HEK293 (cell line): ENCODE measurements around the gene UPF2.

Experiments
- CTCF ChIA-PET: fragments of 350-600 bp; formaldehyde crosslinking; extraction: SDS; loops from one replicate; lab custom pipeline; 2021; ENCODE audit warnings: antibody characterized with exemption; lab: Yijun Ruan, JAX
- POLR2A ChIA-PET: fragments of 300-600 bp; formaldehyde crosslinking; extraction: SDS; loops from one replicate; lab custom pipeline; 2020; ENCODE audit warnings: antibody characterized with exemption, inconsistent platforms; lab: Yijun Ruan, JAX
- H3K27ac ChIP-seq: fragments of 200-500 bp; sonication (Bioruptor generic); 2 replicates; pipeline ENCODE4 v1.5.1; 2014; ENCODE audit warnings: low read depth, low read length, control low read depth, inconsistent platforms; ENCODE audit errors: extremely low read depth
- H3K36me3 ChIP-seq, 2 experiments: fragments of 200-500 bp in 1 of 2; sonication (Bioruptor generic) in 1 of 2; 1 replicate in 1 of 2; 2 replicates in 1 of 2; pipeline ENCODE4 v1.5.1; 2014 to 2017; ENCODE audit warnings: inconsistent platforms in 2 of 2, low read length in 2 of 2; ENCODE audit not compliant: control insufficient read depth in 2 of 2, insufficient read depth in 1 of 2
- H3K4me1 ChIP-seq: fragments of 200-500 bp; sonication (Bioruptor generic); 2 replicates; pipeline ENCODE4 v1.5.1; 2014; ENCODE audit warnings: mild to moderate bottlenecking, low read length, inconsistent platforms; ENCODE audit not compliant: control insufficient read depth, insufficient read depth
- H3K4me3 ChIP-seq: 2 replicates; pipeline ENCODE4 v1.5.1; 2011; ENCODE audit warnings: low read depth, mild to moderate bottlenecking, control low read depth, low read length, moderate library complexity
- H3K9me3 ChIP-seq: fragments of 200-500 bp; sonication (Bioruptor generic); 2 replicates; pipeline ENCODE4 v1.5.1; 2014; ENCODE audit warnings: low read depth, low read length, inconsistent platforms; ENCODE audit not compliant: control insufficient read depth, insufficient read depth
- EGR2 ChIP-seq: fragments of 450-650 bp; formaldehyde crosslinking; IDR thresholded peaks from 2 replicates; pipeline ENCODE4 v1.5.1; 2016; ENCODE audit warnings: low read depth, missing biosample characterization, missing genetic modification characterization
- KLF16 ChIP-seq: fragments of 450-650 bp; formaldehyde crosslinking; IDR thresholded peaks from 2 replicates; pipeline ENCODE4 v1.5.1; 2017; ENCODE audit warnings: missing biosample characterization, missing genetic modification characterization
- PRDM10 ChIP-seq: fragments of 450-650 bp; formaldehyde crosslinking; IDR thresholded peaks from 2 replicates; pipeline ENCODE4 v1.5.1; 2016; ENCODE audit warnings: missing biosample characterization, missing genetic modification characterization
- TCF7L2 ChIP-seq: IDR thresholded peaks from 2 replicates; pipeline ENCODE4 v1.6.1; 2011; ENCODE audit warnings: low read depth, mild to moderate bottlenecking, inconsistent platforms, low read length, moderate library complexity, borderline replicate concordance
- ZBTB17 ChIP-seq: fragments of 450-650 bp; formaldehyde crosslinking; IDR thresholded peaks from 2 replicates; pipeline ENCODE4 v1.5.1; 2016; ENCODE audit warnings: missing biosample characterization, missing genetic modification characterization
- ZNF174 ChIP-seq: fragments of 450-650 bp; formaldehyde crosslinking; IDR thresholded peaks from 2 replicates; pipeline ENCODE4 v1.5.0; 2017; ENCODE audit warnings: missing biosample characterization, mild to moderate bottlenecking, missing genetic modification characterization
- ZNF202 ChIP-seq: fragments of 450-650 bp; formaldehyde crosslinking; IDR thresholded peaks from 2 replicates; pipeline ENCODE4 v1.5.1; 2016; ENCODE audit warnings: missing biosample characterization, missing genetic modification characterization, borderline replicate concordance
- ZNF239 ChIP-seq: fragments of 450-650 bp; formaldehyde crosslinking; IDR thresholded peaks from 2 replicates; pipeline ENCODE4 v1.5.1; 2016; ENCODE audit warnings: missing biosample characterization, missing genetic modification characterization
- ZNF341 ChIP-seq: fragments of 450-650 bp; formaldehyde crosslinking; IDR thresholded peaks from 2 replicates; pipeline ENCODE4; 2016; ENCODE audit warnings: low read depth, missing biosample characterization, missing genetic modification characterization
- ZNF518A ChIP-seq: fragments of 450-650 bp; formaldehyde crosslinking; conservative IDR thresholded peaks from 2 replicates; pipeline ENCODE4 v1.5.1; 2016; ENCODE audit warnings: low read depth, missing biosample characterization, missing genetic modification characterization
- ZNF529 ChIP-seq: fragments of 450-650 bp; formaldehyde crosslinking; IDR thresholded peaks from 2 replicates; pipeline ENCODE4 v1.5.1; 2017; ENCODE audit warnings: missing genetic modification characterization, missing biosample characterization; ENCODE audit not compliant: insufficient replicate concordance
- ZNF560 ChIP-seq: fragments of 450-650 bp; formaldehyde crosslinking; IDR thresholded peaks from 2 replicates; pipeline ENCODE4 v1.5.1; 2017; ENCODE audit warnings: missing biosample characterization, missing genetic modification characterization, borderline replicate concordance
- ZNF580 ChIP-seq: fragments of 450-650 bp; formaldehyde crosslinking; IDR thresholded peaks from 2 replicates; pipeline ENCODE4 v1.5.1; 2016; ENCODE audit warnings: missing biosample characterization, missing genetic modification characterization
- ZNF670 ChIP-seq: fragments of 450-650 bp; formaldehyde crosslinking; IDR thresholded peaks from 2 replicates; pipeline ENCODE4 v1.5.1; 2016; ENCODE audit warnings: missing biosample characterization, missing genetic modification characterization, low read depth
- TF ChIP-seq, protein P1 (sequence below): fragments of 450-650 bp; formaldehyde crosslinking; IDR thresholded peaks from 2 replicates; pipeline ENCODE4 v1.5.1; 2016; ENCODE audit warnings: missing biosample characterization, missing genetic modification characterization
- TF ChIP-seq, protein P2 (sequence below): IDR thresholded peaks from 2 replicates; pipeline ENCODE4 v1.6.1; 2011; ENCODE audit warnings: mild to moderate bottlenecking, low read depth, low read length, borderline replicate concordance

UPF2 gene

DNA sequence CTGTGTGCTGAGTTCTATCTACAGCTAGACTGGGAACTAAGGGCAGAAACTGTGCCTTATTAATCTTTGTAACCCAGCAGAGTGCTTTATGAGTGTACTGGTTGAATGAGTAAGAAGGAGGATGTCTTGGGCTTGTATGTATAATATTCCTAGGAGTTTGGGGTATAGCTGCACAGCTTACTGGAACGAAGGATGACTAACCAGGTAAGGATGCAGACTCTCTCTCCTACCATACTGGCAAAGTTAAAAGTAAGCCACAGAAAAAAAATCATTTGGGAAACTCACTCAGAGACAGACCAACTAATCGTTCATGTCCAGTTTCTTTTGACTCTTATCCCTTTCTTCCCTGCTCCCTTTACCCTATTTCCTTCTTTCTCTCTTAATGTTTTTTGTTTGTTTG lies 24.7 kb upstream of the UPF2 start:
- H3K4me1 ChIP-seq: no peaks in the 10 kb centered on the region
- H3K27ac ChIP-seq: no peak overlapping the region
- no peaks in the 10 kb centered on the region for H3K9me3 ChIP-seq
- TF ChIP-seq ZNF580 (tag by site-specific recombination) (no peak), ZBTB17 (0 out of 2 replicates have a peak, but pooled peaks have one; percentile 14)
- TF ChIP-seq, protein P1, sequence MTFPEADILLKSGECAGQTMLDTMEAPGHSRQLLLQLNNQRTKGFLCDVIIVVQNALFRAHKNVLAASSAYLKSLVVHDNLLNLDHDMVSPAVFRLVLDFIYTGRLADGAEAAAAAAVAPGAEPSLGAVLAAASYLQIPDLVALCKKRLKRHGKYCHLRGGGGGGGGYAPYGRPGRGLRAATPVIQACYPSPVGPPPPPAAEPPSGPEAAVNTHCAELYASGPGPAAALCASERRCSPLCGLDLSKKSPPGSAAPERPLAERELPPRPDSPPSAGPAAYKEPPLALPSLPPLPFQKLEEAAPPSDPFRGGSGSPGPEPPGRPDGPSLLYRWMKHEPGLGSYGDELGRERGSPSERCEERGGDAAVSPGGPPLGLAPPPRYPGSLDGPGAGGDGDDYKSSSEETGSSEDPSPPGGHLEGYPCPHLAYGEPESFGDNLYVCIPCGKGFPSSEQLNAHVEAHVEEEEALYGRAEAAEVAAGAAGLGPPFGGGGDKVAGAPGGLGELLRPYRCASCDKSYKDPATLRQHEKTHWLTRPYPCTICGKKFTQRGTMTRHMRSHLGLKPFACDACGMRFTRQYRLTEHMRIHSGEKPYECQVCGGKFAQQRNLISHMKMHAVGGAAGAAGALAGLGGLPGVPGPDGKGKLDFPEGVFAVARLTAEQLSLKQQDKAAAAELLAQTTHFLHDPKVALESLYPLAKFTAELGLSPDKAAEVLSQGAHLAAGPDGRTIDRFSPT (tag by site-specific recombination): no peak
- ChIA-PET CTCF (interaction anchor here (0.7 kb wide), 1 partner anchor 37 kb away, joined by 3 read pairs; no protein-coding TSS in a partner anchor), POLR2A (interaction anchor here (5.2 kb wide), 1 partner anchor 25 kb away, joined by 40 read pairs; the partner anchor contains the start of gene UPF2)
- H3K4me3 ChIP-seq: no peak overlapping the region
- H3K36me3 ChIP-seq: peaks cover 0 to 3% of the 10 kb centered on the region in 2 experiments; a peak in 1 of 3 replicates

DNA sequence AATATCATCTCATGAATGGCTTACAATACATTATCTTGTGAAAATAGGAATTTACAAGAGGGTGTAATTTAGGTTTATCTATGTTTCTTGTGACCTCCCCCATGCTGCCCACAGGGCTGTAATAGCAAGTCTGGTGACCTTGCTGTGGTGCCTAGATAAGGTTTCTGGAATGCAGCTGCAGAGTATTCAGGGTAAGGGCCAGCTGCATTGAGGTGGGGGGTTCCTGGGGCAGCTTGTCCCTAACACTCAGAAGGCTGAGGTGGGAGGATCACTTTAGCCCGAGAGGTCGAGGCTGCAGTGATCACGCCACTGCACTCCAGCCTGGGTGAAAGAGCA lies 20.8 kb upstream of the UPF2 start:
- H3K9me3 ChIP-seq: no peaks in the 10 kb centered on the region
- ChIA-PET CTCF (no interaction called here), POLR2A (interaction anchor here (1.0 kb wide), 1 partner anchor 20 kb away, joined by 3 read pairs; the partner anchor contains the start of gene UPF2)
- no peaks in the 10 kb centered on the region for H3K4me1 ChIP-seq
- no peaks in the 10 kb centered on the region for H3K36me3 ChIP-seq
- H3K27ac ChIP-seq: no peak overlapping the region
- TF ChIP-seq ZNF560 (tag by site-specific recombination): no peak
- TF ChIP-seq EGR2: 0 out of 2 replicates have a peak, but pooled peaks have one; percentile 25
- H3K4me3 ChIP-seq: no peak overlapping the region

DNA sequence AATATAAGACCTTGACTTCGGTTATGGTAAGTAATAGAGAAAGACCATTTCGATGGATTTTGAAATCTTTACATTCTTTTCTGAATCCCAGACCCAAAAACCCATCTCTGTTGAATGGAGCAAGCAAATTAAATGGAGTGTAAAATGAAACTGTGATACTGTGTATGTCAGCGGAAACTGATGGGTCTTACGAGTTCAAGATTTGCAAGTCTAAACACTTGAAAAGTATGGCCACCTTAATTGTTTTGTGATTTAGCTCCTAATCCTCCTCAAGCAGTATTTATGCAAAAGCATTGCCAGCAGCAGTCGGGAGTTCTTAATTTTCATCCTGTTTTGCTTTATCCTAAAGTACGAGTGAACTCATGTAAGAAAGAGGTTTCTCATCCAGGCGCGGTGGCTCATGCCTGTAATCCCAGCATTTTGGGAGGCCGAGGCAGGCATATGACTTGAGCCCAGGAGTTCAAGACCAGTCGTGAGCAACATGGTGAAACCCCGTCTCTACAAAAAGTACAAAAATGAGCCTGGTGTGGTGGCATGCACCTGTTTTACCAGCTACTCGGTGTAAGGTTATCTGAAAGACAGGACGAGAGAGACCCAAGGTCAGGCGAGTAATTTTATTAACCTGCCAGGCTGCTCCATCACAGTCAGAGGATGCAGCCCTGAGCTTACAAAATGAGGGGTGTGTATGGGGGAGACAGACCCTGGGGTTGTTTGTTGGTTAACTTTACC lies 20.3 kb upstream of the UPF2 start:
- Histone ChIP-seq H3K27ac (no peak overlapping the region), H3K36me3 (no peaks in the 10 kb centered on the region), H3K4me1 (no peaks in the 10 kb centered on the region), H3K4me3 (no peak overlapping the region), H3K9me3 (no peaks in the 10 kb centered on the region)
- ChIA-PET POLR2A (interaction anchor here (1.0 kb wide), 1 partner anchor 20 kb away, joined by 3 read pairs; the partner anchor contains the start of gene UPF2), CTCF (no interaction called here)
- TF ChIP-seq, protein P2, sequence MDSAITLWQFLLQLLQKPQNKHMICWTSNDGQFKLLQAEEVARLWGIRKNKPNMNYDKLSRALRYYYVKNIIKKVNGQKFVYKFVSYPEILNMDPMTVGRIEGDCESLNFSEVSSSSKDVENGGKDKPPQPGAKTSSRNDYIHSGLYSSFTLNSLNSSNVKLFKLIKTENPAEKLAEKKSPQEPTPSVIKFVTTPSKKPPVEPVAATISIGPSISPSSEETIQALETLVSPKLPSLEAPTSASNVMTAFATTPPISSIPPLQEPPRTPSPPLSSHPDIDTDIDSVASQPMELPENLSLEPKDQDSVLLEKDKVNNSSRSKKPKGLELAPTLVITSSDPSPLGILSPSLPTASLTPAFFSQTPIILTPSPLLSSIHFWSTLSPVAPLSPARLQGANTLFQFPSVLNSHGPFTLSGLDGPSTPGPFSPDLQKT: no peak
- TF ChIP-seq ZNF529 (no peak), ZNF202 (tag by site-specific recombination) (no peak), PRDM10 (tag by site-specific recombination) (no peak), ZNF670 (tag by site-specific recombination) (no peak), ZNF518A (no peak), EGR2 (no peak), ZNF341 (no peak), KLF16 (tag by site-specific recombination) (no peak), ZNF174 (tag by site-specific recombination) (no peak), TCF7L2 (no peak), ZNF239 (tag by site-specific recombination) (no peak)
